ENCODE results near the gene SLC4A2. TPM values are rescaled to one million over a fixed set of nuclear protein-coding genes. Genes with fewer than 3 reads are reported as not detected.

The SLC4A2 gene
- total RNA-seq, 1 experiment from 2014 or later = 164 TPM

DNA sequence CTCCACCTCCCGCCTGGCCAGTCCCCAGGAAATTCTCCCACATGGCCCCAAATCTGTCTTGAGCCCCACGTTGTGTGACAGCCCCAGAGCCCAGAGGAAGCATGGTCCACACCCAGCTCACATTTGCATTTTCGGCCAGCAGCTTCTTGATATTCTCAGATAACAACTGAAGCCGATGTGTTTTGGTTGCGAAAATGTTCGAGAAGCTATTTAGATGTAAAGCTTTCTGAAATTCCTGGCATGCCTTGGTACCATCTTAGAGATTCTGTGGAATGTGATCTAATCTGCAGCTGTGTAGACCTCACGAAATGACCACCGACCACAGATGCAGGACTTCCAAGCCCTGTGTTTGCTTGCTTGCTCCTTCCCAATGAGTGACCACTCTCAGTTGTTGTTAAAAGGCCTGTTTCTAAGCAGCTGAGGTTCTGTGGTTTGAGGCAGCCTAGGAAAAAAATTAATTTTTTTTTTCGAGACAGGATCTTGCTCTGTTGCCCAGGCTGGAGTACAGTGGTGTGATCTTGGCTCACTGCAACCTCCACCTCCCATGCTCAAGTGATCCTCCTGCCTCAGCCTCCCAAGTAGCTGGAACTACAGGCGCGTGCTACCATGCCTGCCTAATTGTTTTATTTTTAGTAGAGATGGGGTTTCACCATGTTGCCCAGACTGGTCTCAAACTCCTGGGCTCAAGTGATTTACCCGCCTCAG, 8.8 kb downstream of the SLC4A2 start:
- ATAC-seq (peak; percentile 49), DNase-seq (ENCODE audit: low spot score) (no peak)
- ChIA-PET POLR2A (no interaction called here), CTCF (interaction anchor here (0.6 to 2.8 kb wide), 11 partner anchors 8 to 1354 kb away, joined by 3 to 10 read pairs (median 3); partner anchors contain the start of genes ABCB8, CDK5, FASTK and TMUB1)
- no peaks in the 10 kb centered on the region for H3K9me3 Mint-ChIP-seq
- H3K4me3 Mint-ChIP-seq = no peak overlapping the region
- no peaks in the 10 kb centered on the region for H3K27me3 Mint-ChIP-seq (ENCODE audit: low read depth)
- peaks cover 36% of the 10 kb centered on the region for H3K36me3 Mint-ChIP-seq
- H3K27ac Mint-ChIP-seq = peak overlapping the region; percentile 63
- TF ChIP-seq MYBL2 (CRISPR knock-in tag; IDR thresholded peaks at IDR 0.05) = no peak
- TF ChIP-seq RELA (CRISPR knock-in tag; IDR thresholded peaks at IDR 0.05; ENCODE audit: borderline replicate concordance) = no peak
- peak; percentile 57; the same call in 1 of the 2 replicates for TF ChIP-seq ZNF121 (CRISPR knock-in tag; IDR thresholded peaks at IDR 0.05)
- TF ChIP-seq TEAD1 (CRISPR knock-in tag; IDR thresholded peaks at IDR 0.05) = no peak
- no peak for TF ChIP-seq FOXP4 (CRISPR knock-in tag; IDR thresholded peaks at IDR 0.05)
- H3K4me1 Mint-ChIP-seq = peaks cover 15% of the 10 kb centered on the region

DNA sequence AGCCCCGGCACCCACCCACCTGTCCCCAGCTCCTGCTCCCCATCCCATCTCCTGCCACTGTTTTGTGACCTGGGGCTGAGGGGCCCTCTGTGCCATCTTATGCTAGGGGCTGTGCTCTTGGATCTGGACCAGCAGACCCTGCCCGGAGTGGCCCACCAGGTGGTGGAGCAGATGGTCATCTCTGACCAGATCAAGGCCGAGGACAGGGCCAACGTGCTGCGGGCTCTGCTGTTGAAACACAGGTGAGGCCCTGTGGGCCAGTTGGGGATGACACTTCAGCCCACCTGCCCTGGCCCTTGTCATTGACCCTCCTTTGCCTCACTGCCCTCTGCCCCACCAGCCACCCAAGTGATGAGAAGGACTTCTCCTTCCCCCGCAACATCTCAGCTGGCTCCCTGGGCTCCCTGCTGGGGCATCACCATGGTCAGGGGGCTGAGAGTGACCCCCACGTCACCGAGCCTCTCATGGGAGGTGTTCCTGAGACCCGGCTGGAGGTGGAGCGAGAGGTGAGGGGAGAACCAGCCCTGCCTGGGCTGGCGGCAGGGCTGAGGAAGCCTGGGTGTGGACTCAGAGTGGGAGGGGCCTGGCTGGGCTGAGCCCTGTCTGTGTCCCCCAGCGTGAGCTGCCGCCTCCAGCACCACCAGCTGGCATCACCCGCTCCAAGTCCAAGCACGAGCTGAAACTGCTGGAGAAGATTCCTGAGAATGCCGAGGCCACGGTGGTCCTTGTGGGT, 10.6 kb downstream of the SLC4A2 start:
- Mint-ChIP-seq H3K9me3 (no peaks in the 10 kb centered on the region), H3K27ac (no peak overlapping the region), H3K27me3 (ENCODE audit: low read depth) (no peaks in the 10 kb centered on the region), H3K4me3 (no peak overlapping the region), H3K36me3 (peaks cover 46% of the 10 kb centered on the region), H3K4me1 (peaks cover 10% of the 10 kb centered on the region)
- POLR2A ChIA-PET = no interaction called here
- DNase-seq (ENCODE audit: low spot score) = no peak
- TF ChIP-seq MLX (CRISPR knock-in tag; IDR thresholded peaks at IDR 0.05) = no peak
- TF ChIP-seq NFE2L1 (CRISPR knock-in tag; IDR thresholded peaks at IDR 0.05) = no peak
- TF ChIP-seq, protein P1, sequence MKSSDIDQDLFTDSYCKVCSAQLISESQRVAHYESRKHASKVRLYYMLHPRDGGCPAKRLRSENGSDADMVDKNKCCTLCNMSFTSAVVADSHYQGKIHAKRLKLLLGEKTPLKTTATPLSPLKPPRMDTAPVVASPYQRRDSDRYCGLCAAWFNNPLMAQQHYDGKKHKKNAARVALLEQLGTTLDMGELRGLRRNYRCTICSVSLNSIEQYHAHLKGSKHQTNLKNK (CRISPR knock-in tag; IDR thresholded peaks at IDR 0.05) = no peak
- TF ChIP-seq GRHL2 (CRISPR knock-in tag; IDR thresholded peaks at IDR 0.05; ENCODE audit: insufficient replicate concordance, severe bottlenecking) = no peak
- TF ChIP-seq, protein P2, sequence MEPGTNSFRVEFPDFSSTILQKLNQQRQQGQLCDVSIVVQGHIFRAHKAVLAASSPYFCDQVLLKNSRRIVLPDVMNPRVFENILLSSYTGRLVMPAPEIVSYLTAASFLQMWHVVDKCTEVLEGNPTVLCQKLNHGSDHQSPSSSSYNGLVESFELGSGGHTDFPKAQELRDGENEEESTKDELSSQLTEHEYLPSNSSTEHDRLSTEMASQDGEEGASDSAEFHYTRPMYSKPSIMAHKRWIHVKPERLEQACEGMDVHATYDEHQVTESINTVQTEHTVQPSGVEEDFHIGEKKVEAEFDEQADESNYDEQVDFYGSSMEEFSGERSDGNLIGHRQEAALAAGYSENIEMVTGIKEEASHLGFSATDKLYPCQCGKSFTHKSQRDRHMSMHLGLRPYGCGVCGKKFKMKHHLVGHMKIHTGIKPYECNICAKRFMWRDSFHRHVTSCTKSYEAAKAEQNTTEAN (CRISPR knock-in tag; IDR thresholded peaks at IDR 0.05) = no peak
- TF ChIP-seq AFF4 (CRISPR knock-in tag; IDR thresholded peaks at IDR 0.05; ENCODE audit: borderline replicate concordance) = no peak
- CTCF ChIA-PET = no interaction called here
- no peak for ATAC-seq

- ATAC-seq (no peak), DNase-seq (ENCODE audit: low spot score) (no peak)
- Mint-ChIP-seq H3K27me3 (ENCODE audit: low read depth) (no peaks in the 10 kb centered on the region), H3K4me3 (no peak overlapping the region), H3K4me1 (peaks cover 13% of the 10 kb centered on the region), H3K9me3 (no peaks in the 10 kb centered on the region), H3K36me3 (peaks cover 47% of the 10 kb centered on the region), H3K27ac (no peak overlapping the region)
- CTCF ChIA-PET = no interaction called here
- POLR2A ChIA-PET = no interaction called here
- no peak for TF ChIP-seq PRRX2 (CRISPR knock-in tag; IDR thresholded peaks at IDR 0.05)
- no peak for TF ChIP-seq ZNF138 (CRISPR knock-in tag; conservative IDR thresholded peaks at IDR 0.05)
- TF ChIP-seq TP53 (CRISPR knock-in tag; IDR thresholded peaks at IDR 0.05) = no peak
- TF ChIP-seq, protein P3, sequence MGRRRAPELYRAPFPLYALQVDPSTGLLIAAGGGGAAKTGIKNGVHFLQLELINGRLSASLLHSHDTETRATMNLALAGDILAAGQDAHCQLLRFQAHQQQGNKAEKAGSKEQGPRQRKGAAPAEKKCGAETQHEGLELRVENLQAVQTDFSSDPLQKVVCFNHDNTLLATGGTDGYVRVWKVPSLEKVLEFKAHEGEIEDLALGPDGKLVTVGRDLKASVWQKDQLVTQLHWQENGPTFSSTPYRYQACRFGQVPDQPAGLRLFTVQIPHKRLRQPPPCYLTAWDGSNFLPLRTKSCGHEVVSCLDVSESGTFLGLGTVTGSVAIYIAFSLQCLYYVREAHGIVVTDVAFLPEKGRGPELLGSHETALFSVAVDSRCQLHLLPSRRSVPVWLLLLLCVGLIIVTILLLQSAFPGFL (CRISPR knock-in tag; IDR thresholded peaks at IDR 0.05; ENCODE audit: borderline replicate concordance) = no peak
- no peak for TF ChIP-seq E2F1 (CRISPR knock-in tag; IDR thresholded peaks at IDR 0.05)
- no peak for TF ChIP-seq E2F4 (CRISPR knock-in tag; IDR thresholded peaks at IDR 0.05; ENCODE audit: borderline replicate concordance, low read depth)
- no peak for TF ChIP-seq SOX15 (CRISPR knock-in tag; IDR thresholded peaks at IDR 0.05)
Measured at GRCh38 chr7:151070574-151070960, 11.2 kb downstream of the SLC4A2 start.
